Activated CD8-positive, alpha-beta memory T cell treated with anti-CD3 and anti-CD28 coated beads, Interleukin-2, amount 50 U/mL, for 1 hour (primary cell): ENCODE measurements around the gene RBFOX1.

Experiments
- DNase-seq: peaks from one replicate; pipeline ENCODE4 v3.0.0-alpha.2; 2020; ENCODE audit errors: extremely low read depth

RBFOX1 gene

GRCh38 chr16:7601100-7601499, 268.5 kb downstream of the RBFOX1 start:
- no peak for DNase-seq

DNA sequence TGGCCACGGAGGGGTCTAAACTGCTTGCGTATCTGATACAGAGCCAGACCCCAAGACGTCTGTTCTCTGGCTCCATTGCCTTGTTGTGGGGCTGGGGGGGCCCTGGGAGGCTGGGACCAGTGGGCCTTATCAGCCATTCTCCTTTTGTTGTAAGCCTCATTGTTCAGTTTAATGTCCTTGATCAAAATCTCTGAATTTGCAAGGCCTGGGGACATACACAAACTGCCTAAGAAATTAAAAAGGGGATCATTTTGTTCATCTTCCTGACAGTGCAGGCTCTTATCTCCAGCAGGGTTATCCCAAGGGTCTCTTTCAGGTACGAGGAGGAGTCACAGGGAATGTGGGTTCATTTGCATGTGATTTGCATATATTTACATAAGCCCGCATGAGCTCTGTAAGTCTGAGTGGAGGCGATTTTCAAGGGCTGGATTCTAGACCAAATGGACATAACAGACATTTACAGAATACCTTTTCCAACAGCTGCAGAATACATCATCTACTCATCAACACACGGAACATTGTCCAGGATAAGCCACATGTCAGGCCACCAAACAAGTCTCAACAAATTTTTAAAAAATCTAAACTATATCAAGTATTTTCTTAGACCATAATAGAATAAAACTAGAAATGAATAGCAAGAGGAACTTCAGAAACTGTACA, 269.8 kb downstream of the RBFOX1 start:
- DNase-seq: no peak

DNA sequence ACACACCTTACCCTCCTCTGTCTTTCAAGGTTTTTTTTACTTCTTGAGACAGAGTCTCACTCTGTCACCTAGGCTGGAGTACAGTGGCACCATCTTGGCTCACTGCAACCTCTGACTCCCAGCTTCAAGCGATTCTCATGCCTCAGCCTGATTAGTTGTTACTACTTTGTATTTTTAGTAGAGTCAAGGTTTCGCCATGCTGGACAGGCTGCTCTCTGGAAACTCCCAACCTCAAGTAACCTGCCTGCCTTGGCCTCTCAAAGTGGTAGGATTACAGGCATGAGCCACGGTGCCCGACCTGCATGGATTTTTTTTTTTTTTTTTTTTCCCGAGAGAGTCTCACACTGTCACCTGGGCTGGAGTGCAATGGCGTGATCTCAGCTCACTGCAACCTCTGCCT, 273.2 kb downstream of the RBFOX1 start:
- no peak for DNase-seq

GRCh38 chr16:7612671-7613070, 280.0 kb downstream of the RBFOX1 start:
- DNase-seq: no peak

DNA sequence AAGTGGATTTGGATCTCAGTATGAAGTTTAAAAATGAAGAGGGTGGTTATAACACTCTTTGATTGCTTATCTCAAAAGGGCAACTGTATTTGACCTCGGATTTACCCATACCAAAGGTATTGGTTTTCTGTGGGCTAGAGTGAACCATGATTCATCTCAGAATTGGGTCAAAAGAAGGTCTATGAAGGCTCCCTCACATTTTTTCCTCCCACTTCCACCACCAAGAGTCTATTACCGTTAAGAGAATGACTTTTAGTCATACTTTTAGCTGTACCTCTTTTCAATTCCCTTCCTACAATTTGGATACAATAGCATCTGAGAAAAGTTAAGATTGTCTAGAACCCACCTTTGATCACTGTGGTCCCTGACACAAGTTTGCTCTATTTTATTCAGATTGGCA, 280.9 kb downstream of the RBFOX1 start:
- no peak for DNase-seq

DNA sequence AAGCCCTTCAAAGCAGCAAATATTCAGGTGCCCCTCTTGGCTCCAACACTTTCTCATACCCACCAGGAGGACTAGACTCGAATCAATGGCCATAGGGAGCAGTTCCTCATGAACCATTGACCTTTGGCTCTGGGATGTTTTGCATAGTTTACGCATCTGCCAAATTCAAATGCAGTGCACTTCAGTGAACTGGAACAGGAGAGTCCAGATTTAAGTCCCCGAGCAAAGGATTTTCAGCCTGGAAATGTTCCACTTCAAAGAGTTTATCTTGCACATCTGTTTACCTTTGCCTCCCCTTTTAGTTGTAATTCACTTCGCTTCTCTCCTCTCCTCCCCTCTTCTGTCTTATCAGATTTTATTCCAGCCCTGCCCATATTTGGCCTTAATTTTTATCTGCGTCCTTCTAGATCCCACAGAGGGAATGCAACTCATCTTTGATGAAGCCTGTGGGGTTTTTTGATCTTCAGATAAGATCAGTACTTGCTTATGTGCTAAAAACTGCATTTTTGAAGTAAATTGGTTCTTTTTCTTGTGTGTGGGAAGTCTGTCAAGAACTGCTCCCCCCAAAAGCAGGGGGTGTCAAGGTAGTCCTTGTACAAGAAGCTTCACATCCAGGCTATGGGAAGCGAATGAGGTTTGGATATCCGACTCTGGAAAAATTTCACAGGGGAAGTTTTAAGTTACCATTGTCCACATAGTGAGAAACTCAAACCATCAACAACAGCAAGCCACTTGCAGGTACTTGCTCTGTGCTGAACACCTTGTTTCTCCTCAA, 281.6 kb downstream of the RBFOX1 start:
- no peak for DNase-seq

DNA sequence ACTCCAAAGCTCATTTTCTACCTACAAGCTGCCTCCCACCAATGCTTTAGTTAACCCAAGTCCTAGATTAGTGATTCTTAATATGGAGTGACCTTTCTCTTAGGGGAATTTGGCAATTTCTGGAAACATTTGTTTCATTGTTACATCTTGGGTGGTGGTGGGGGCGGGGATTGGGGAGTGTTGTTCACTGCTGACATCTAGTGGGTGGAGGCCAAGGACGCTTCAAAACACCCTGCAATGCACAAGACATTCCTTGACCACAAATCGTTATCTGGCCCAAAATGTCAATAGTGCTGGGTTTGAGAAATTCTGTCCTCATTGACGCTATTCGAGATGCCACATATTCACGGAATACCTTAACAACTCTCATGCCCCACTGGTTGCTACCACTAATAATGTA, 282.9 kb downstream of the RBFOX1 start:
- no peak for DNase-seq

DNA sequence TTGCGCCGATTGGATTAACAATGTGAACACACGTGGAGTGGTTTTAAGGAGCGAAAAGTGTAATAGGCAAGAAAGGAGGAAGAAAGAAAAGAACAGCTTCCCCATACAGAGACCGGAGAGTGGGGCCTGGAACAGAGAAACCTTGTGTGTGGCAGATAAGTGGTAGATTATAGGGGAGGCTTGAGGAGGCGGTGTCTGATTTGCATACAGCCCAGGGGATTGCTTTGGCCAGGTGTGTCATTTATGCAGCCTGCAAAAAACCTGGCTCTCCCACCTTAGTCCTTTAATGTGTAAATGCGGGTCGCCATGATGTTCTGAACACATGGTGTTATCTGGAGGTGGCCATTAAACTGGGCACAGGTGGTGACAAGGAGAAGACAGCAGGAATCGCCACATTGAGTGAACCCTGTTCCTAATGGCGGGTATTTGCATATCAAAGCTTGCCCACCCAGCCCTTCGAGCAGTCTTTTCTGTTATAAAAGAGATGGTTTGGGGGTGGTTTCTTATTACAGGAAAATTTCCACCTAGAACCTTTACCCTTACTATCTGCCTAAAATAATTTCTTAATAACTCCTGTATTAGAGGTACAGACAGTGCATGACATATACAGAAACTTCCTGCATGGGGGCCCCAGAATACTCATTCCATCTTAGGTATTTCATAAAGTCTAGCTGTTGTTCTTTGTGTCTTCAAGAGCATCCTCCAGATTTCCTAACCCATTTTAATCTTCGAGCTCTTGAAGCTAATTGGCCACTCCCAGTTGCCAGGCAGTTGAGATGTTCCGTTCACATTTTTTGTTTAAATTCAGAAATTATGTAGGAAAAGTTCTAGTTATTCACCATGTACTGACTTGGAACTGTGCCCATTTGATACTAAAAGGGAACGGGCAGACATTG, 292.5 kb downstream of the RBFOX1 start:
- no peak for DNase-seq

- DNase-seq: no peak
Measured at GRCh38 chr16:7628981-7629380, 296.3 kb downstream of the RBFOX1 start.

GRCh38 chr16:7629571-7629970, 296.9 kb downstream of the RBFOX1 start:
- DNase-seq: no peak

DNA sequence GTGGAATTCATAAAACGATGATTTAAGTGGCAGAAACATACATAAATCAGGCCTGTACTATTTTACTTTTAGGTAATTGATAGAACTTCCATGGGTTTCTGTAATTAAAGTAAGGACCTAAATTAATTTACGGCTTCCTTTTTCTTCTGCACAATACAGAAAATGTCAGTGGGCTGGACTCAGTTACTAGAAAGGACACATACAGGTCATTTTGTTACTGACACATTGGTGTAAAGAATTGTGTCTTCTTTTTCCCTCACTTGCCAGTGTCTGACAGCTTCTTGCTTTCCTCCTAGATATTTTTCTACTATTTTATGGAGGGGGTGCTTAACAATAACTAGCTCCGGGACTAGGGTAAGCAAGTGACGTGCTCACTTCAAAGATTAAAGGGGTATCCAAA, 304.8 kb downstream of the RBFOX1 start:
- no peak for DNase-seq

GRCh38 chr16:7638306-7638705, 305.7 kb downstream of the RBFOX1 start:
- DNase-seq: no peak

- no peak for DNase-seq
Measured at GRCh38 chr16:7640334-7640733, 307.7 kb downstream of the RBFOX1 start.

DNA sequence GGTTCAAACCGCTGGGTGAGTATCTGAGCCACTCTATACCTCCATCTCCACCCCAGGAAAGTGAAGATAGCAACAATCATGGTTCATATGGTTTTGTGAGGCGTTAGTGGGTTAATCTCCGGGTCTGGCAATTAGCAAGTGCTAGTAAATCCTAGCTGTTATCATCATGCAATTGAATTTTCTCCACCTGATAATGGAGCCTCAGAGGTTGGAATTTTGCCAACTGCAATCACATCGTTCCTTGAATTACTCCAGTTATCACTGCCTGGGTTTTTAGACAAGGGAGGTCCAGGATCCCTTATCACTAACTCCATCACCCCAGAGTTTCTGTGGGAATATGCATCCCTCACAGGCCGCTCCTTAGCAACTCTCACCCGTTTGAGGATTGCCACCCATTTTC, 311.5 kb downstream of the RBFOX1 start:
- DNase-seq: no peak

DNA sequence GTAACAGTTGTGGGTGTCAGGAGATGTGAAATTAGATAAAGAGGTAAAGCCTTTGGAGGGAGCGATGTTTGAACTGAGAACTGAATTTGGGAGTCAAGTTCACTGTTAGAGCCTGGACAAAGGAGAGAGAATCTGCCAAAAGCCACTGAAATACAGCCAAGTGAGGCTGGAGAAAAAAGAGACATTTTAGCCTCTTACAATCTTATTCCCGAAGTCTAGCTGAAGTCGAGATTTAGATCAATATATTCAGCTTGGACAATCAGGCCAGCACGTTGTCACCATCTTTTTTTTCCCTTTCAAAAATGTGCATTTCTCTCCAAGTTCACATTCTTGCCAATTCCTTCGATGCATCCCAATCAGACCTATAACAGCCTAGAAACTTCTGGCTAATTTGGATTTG, 312.2 kb downstream of the RBFOX1 start:
- no peak for DNase-seq

DNA sequence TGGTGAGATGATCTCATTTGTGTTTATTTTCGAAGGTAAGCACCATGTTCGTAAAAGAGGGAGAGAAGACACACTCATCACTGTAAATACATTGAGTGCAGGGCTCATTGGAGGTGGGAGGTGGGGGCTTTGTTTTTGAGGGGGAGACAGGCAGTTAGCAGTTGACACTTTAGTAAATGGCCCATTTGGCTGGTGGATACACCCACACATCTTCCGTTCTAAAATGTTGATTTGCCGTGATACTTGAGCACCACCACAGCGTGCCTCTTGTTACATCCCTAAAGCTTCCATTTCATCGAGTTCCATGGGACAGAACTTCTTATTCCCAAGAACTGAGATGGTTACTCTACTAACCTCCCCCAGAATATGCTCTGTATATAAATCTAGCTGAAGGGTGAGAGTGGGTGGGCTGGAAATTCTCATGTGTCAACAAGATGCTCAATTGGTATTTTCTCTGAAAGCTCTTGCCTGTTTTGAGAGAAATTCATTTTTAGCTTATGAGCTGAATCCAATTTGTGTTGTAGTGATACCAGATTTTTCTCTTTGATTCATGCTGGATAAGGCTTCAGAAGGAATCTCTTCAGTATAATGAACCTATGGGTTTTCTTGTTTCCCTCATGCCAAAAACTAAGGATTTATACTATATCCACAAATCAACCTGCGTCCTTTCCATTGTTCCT, 314.3 kb downstream of the RBFOX1 start:
- no peak for DNase-seq

DNA sequence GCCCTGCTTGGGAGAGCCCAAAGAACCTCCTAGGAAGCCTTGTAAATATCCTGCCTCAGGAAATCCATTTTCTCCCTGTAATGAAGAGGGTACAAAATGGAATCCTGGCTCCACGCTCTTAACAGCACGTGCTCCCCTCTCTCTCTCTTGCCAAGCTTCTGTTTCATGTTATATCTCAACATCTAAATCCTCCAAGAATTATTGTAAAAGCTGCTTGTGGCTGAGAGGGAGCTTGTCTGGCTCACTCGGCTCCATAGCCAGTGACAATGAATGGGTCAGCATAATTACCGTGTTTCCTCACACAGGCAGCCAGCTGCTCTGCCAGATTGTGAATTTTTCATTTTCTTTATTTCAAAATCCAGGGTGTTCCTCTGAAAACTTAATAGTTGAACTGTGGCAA, 317.8 kb downstream of the RBFOX1 start:
- DNase-seq: no peak

- no peak for DNase-seq
Measured at GRCh38 chr16:7651803-7652570, 319.3 kb downstream of the RBFOX1 start.

GRCh38 chr16:7653746-7654461, 321.3 kb downstream of the RBFOX1 start:
- DNase-seq: no peak

DNA sequence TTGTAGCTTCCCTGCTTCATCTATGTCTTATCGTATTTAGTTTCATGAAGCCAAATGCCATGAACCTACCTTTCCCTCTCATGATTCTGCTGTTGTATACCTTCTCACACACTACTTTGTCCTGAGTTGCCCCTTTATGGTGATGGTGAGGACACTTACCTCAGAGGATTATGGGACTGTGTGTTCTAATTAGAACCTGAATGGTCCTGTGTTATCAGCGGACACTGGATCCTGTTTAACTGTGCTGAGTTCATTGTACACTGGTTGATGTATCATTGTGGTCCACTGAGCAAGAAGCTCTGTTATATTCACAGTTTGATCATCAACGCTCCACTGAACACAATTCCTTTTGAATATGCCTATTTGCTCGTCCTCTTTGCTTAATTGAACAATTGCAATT, 343.0 kb downstream of the RBFOX1 start:
- DNase-seq: no peak

GRCh38 chr16:7680296-7680695, 347.7 kb downstream of the RBFOX1 start:
- no peak for DNase-seq
